CD4-positive, alpha-beta memory T cell (primary cell): ENCODE results near the gene PPM1A. TPM values are rescaled to one million over a fixed set of nuclear protein-coding genes. Genes with fewer than 3 reads are reported as not detected.

ENCODE experiments used
- CTCF ChIA-PET: fragments of 350-600 bp; sonication (Branson Sonifier 250); formaldehyde crosslinking; loops from one replicate; lab custom pipeline; 2021; ENCODE audit warnings: inconsistent platforms; ENCODE audit not compliant: partially characterized antibody; lab: Charles Lee
- POLR2A ChIA-PET: fragments of 350-600 bp; sonication (Branson Sonifier 250); formaldehyde crosslinking; loops from one replicate; lab custom pipeline; 2021; ENCODE audit not compliant: partially characterized antibody; lab: Charles Lee
- DNase-seq, 5 donors: peaks; one replicate each; pipeline versions ENCODE4 v3.0.0 to v3.0.0-alpha.2; 2020 to 2022; ENCODE audit warnings: mixed read lengths in 1 of 5
- H3K27ac ChIP-seq: one replicate; pipeline ENCODE4 v1.7.0; 2013; ENCODE audit warnings: low read depth, low read length
- H3K27me3 ChIP-seq: 2 replicates; pipeline ENCODE4 v1.7.0; 2013; ENCODE audit warnings: mild to moderate bottlenecking, low read length, moderate library complexity; ENCODE audit not compliant: insufficient read depth
- H3K36me3 ChIP-seq: 2 replicates; pipeline ENCODE4 v1.7.0; 2013; ENCODE audit warnings: mild to moderate bottlenecking, low read length, moderate library complexity; ENCODE audit not compliant: insufficient read depth
- H3K4me1 ChIP-seq: 2 replicates; pipeline ENCODE4 v1.7.0; 2013; ENCODE audit warnings: mild to moderate bottlenecking, low read length, moderate library complexity; ENCODE audit not compliant: insufficient read depth
- H3K4me3 ChIP-seq, 2 donors: one replicate each; pipeline ENCODE4 v1.7.0; 2013; ENCODE audit warnings: low read length in 2 of 2, mild to moderate bottlenecking in 1 of 2
- H3K9me3 ChIP-seq, 2 donors: one replicate each; pipeline ENCODE4 v1.7.0; 2013; ENCODE audit warnings: low read length in 2 of 2, control low read depth in 1 of 2; ENCODE audit not compliant: control insufficient read depth in 1 of 2
- H3K27ac Mint-ChIP-seq, 7 donors: one replicate each; pipeline ENCODE4 v1.8.0; 2020 to 2021; ENCODE audit warnings: mixed read lengths in 7 of 7, mild to moderate bottlenecking in 6 of 7, inconsistent platforms in 3 of 7, moderate library complexity in 3 of 7
- H3K27me3 Mint-ChIP-seq, 2 donors: one replicate each; pipeline ENCODE4 v1.8.0; 2020 to 2021; ENCODE audit warnings: mixed read lengths in 2 of 2
- H3K36me3 Mint-ChIP-seq, 2 donors: one replicate each; pipeline ENCODE4 v1.8.0; 2020 to 2021; ENCODE audit warnings: mixed read lengths in 2 of 2, inconsistent platforms in 1 of 2, mild to moderate bottlenecking in 1 of 2
- H3K4me1 Mint-ChIP-seq, 4 donors: one replicate each; pipeline ENCODE4 v1.8.0; 2020 to 2021; ENCODE audit warnings: mixed read lengths in 4 of 4, mild to moderate bottlenecking in 1 of 4
- H3K4me3 Mint-ChIP-seq, 8 donors: one replicate each; pipeline ENCODE4 v1.8.0; 2020 to 2021; ENCODE audit warnings: mixed read lengths in 8 of 8, mild to moderate bottlenecking in 7 of 8, moderate library complexity in 6 of 8, inconsistent platforms in 3 of 8
- H3K9me3 Mint-ChIP-seq, 8 donors: one replicate each; pipeline ENCODE4 v1.8.0; 2020 to 2021; ENCODE audit warnings: mixed read lengths in 8 of 8, mild to moderate bottlenecking in 5 of 8, inconsistent platforms in 3 of 8, moderate library complexity in 1 of 8
- intact Hi-C: fragments of 100-400 bp; cut with micrococcal nuclease; formaldehyde crosslinking; loops from one replicate; pipeline ENCODE4 v1.15.1; 2023
- polyA plus RNA-seq, 2 donors: library from polyadenylated mRNA; unstranded; fragments of 300-500 nt; fragmentation: Illumina TruSeq; gene quantifications; one replicate each; pipeline ENCODE4 v1.2.3, GENCODE V29; 2021
- total RNA-seq, 2 experiments: library from RNA; stranded (reverse); gene quantifications; one replicate each; pipeline ENCODE4 v1.2.3, GENCODE V29; 2021

The PPM1A gene
- total and polyA plus RNA-seq, 4 experiments from 2014 or later, result 14.8 to 48.5 (median 33.6) TPM

- H3K36me3 ChIP-seq, result no peaks in the 10 kb centered on the region
- H3K27ac ChIP-seq, result no peak overlapping the region
- CTCF ChIA-PET, result no interaction called here
- no peaks in the 10 kb centered on the region for H3K4me1 ChIP-seq
- H3K9me3 Mint-ChIP-seq, result peaks cover 0 to 8% (median 4%) of the 10 kb centered on the region in 8 donors
- no peak overlapping the region for H3K4me3 ChIP-seq
- H3K27me3 Mint-ChIP-seq, result peaks cover 2% of the 10 kb centered on the region in 2 donors
- H3K9me3 ChIP-seq, result no peaks in the 10 kb centered on the region
- POLR2A ChIA-PET, result no interaction called here
- no peak for DNase-seq
- intact Hi-C loops, result no loop called here
- H3K4me1 Mint-ChIP-seq, result no peaks in the 10 kb centered on the region
- no peak overlapping the region for H3K27ac Mint-ChIP-seq
- H3K27me3 ChIP-seq, result no peaks in the 10 kb centered on the region
- H3K36me3 Mint-ChIP-seq, result no peaks in the 10 kb centered on the region
- H3K4me3 Mint-ChIP-seq, result no peak overlapping the region
Measured at GRCh38 chr14:60226298-60226697, 22.7 kb upstream of the PPM1A start.

GRCh38 chr14:60227291-60227690 lies 21.7 kb upstream of the PPM1A start:
- DNase-seq, result no peak
- ChIA-PET CTCF (no interaction called here), POLR2A (no interaction called here)
- Histone ChIP-seq H3K27ac (no peak overlapping the region), H3K4me3 (no peak overlapping the region), H3K9me3 (peaks cover 0 to 4% of the 10 kb centered on the region in 2 donors), H3K4me1 (no peaks in the 10 kb centered on the region), H3K36me3 (no peaks in the 10 kb centered on the region), H3K27me3 (no peaks in the 10 kb centered on the region)
- no peak overlapping the region for H3K4me3 Mint-ChIP-seq
- H3K27me3 Mint-ChIP-seq, result peaks cover 2 to 3% of the 10 kb centered on the region in 2 donors
- no peak overlapping the region for H3K27ac Mint-ChIP-seq
- no peaks in the 10 kb centered on the region for H3K4me1 Mint-ChIP-seq
- intact Hi-C loops, result no loop called here
- peaks cover 0 to 16% (median 11%) of the 10 kb centered on the region in 8 donors for H3K9me3 Mint-ChIP-seq
- H3K36me3 Mint-ChIP-seq, result no peaks in the 10 kb centered on the region

GRCh38 chr14:60229614-60230013 lies 19.4 kb upstream of the PPM1A start:
- H3K9me3 ChIP-seq, result peaks cover 0 to 7% of the 10 kb centered on the region in 2 donors
- Mint-ChIP-seq H3K36me3 (peaks cover 0 to 1% of the 10 kb centered on the region in 2 donors), H3K4me1 (no peaks in the 10 kb centered on the region), H3K27ac (no peak overlapping the region), H3K4me3 (no peak overlapping the region), H3K27me3 (peaks cover 4 to 5% of the 10 kb centered on the region in 2 donors), H3K9me3 (peaks cover 0 to 34% (median 23%) of the 10 kb centered on the region in 8 donors)
- intact Hi-C loops, result no loop called here
- H3K4me1 ChIP-seq, result no peaks in the 10 kb centered on the region
- H3K27ac ChIP-seq, result no peak overlapping the region
- CTCF ChIA-PET, result no interaction called here
- DNase-seq, result no peak
- POLR2A ChIA-PET, result no interaction called here
- H3K36me3 ChIP-seq, result no peaks in the 10 kb centered on the region
- H3K4me3 ChIP-seq, result no peak overlapping the region
- H3K27me3 ChIP-seq, result no peaks in the 10 kb centered on the region

- intact Hi-C loops, result no loop called here
- Histone ChIP-seq H3K4me1 (no peaks in the 10 kb centered on the region), H3K27ac (no peak overlapping the region), H3K27me3 (no peaks in the 10 kb centered on the region), H3K36me3 (no peaks in the 10 kb centered on the region), H3K4me3 (no peak overlapping the region), H3K9me3 (peaks cover 0 to 7% of the 10 kb centered on the region in 2 donors)
- Mint-ChIP-seq H3K36me3 (peaks cover 0 to 1% of the 10 kb centered on the region in 2 donors), H3K4me3 (no peak overlapping the region), H3K27me3 (peaks cover 4 to 5% of the 10 kb centered on the region in 2 donors), H3K27ac (no peak overlapping the region), H3K4me1 (no peaks in the 10 kb centered on the region), H3K9me3 (peaks cover 0 to 34% (median 23%) of the 10 kb centered on the region in 8 donors)
- no peak for DNase-seq
- ChIA-PET POLR2A (no interaction called here), CTCF (no interaction called here)
Measured at GRCh38 chr14:60232185-60232584, 16.8 kb upstream of the PPM1A start.

GRCh38 chr14:60233251-60233650 lies 15.8 kb upstream of the PPM1A start:
- Histone ChIP-seq H3K27ac (no peak overlapping the region), H3K9me3 (peaks cover 0 to 7% of the 10 kb centered on the region in 2 donors), H3K27me3 (no peaks in the 10 kb centered on the region), H3K36me3 (no peaks in the 10 kb centered on the region), H3K4me3 (no peak overlapping the region), H3K4me1 (no peaks in the 10 kb centered on the region)
- DNase-seq, result no peak
- Mint-ChIP-seq H3K27ac (no peak overlapping the region), H3K4me3 (no peak overlapping the region), H3K4me1 (no peaks in the 10 kb centered on the region), H3K9me3 (peaks cover 0 to 34% (median 23%) of the 10 kb centered on the region in 8 donors), H3K27me3 (peaks cover 4 to 5% of the 10 kb centered on the region in 2 donors), H3K36me3 (peaks cover 0 to 1% of the 10 kb centered on the region in 2 donors)
- intact Hi-C loops, result no loop called here
- POLR2A ChIA-PET, result no interaction called here
- CTCF ChIA-PET, result interaction anchor here (1.1 to 1.2 kb wide), 2 partner anchors 16 to 30 kb away, joined by 3 read pairs; partner anchors contain the start of gene PPM1A

GRCh38 chr14:60233891-60234290 lies 15.1 kb upstream of the PPM1A start:
- no peak overlapping the region for H3K27ac ChIP-seq
- Mint-ChIP-seq H3K27ac (no peak overlapping the region), H3K4me1 (no peaks in the 10 kb centered on the region), H3K9me3 (peaks cover 0 to 34% (median 23%) of the 10 kb centered on the region in 8 donors), H3K27me3 (peaks cover 5% of the 10 kb centered on the region in 2 donors), H3K36me3 (peaks cover 0 to 1% of the 10 kb centered on the region in 2 donors), H3K4me3 (no peak overlapping the region)
- POLR2A ChIA-PET, result no interaction called here
- H3K4me1 ChIP-seq, result no peaks in the 10 kb centered on the region
- peaks cover 0 to 7% of the 10 kb centered on the region in 2 donors for H3K9me3 ChIP-seq
- DNase-seq, result no peak
- no peak overlapping the region for H3K4me3 ChIP-seq
- intact Hi-C loops, result no loop called here
- H3K27me3 ChIP-seq, result no peaks in the 10 kb centered on the region
- H3K36me3 ChIP-seq, result no peaks in the 10 kb centered on the region
- CTCF ChIA-PET, result interaction anchor here (1.1 to 1.2 kb wide), 2 partner anchors 15 to 30 kb away, joined by 3 read pairs; partner anchors contain the start of gene PPM1A

- H3K4me1 Mint-ChIP-seq, result no peaks in the 10 kb centered on the region
- ChIA-PET POLR2A (no interaction called here), CTCF (no interaction called here)
- H3K27ac ChIP-seq, result no peak overlapping the region
- no peaks in the 10 kb centered on the region for H3K36me3 ChIP-seq
- no peak overlapping the region for H3K27ac Mint-ChIP-seq
- H3K4me1 ChIP-seq, result no peaks in the 10 kb centered on the region
- no peak for DNase-seq
- no peak overlapping the region for H3K4me3 ChIP-seq
- H3K4me3 Mint-ChIP-seq, result no peak overlapping the region
- intact Hi-C loops, result no loop called here
- H3K36me3 Mint-ChIP-seq, result peaks cover 0 to 1% of the 10 kb centered on the region in 2 donors
- H3K9me3 Mint-ChIP-seq, result peaks cover 0 to 34% (median 23%) of the 10 kb centered on the region in 8 donors
- H3K9me3 ChIP-seq, result peaks cover 0 to 7% of the 10 kb centered on the region in 2 donors
- H3K27me3 Mint-ChIP-seq, result peaks cover 5 to 7% of the 10 kb centered on the region in 2 donors
- no peaks in the 10 kb centered on the region for H3K27me3 ChIP-seq
Measured at GRCh38 chr14:60235440-60235839, 13.6 kb upstream of the PPM1A start.
